SU-DHL-6 (cell line): Measurements from ENCODE around the gene HCAR3.

Source experiments
- EZH2phosphoT487 ChIP-seq: fragments of 200-600 bp; sonication (generic), shearing (Covaris generic); conservative IDR thresholded peaks from 2 replicates; pipeline ENCODE4 v1.6.1; 2018; ENCODE audit warnings: mild to moderate bottlenecking, antibody characterized with exemption, low read length, moderate library complexity, mixed read lengths
- TF ChIP-seq, protein P1 (sequence below): fragments of 200-600 bp; sonication (generic); IDR thresholded peaks from one replicate; pipeline ENCODE4 v1.5.1; 2017; ENCODE audit warnings: antibody characterized with exemption, mild to moderate bottlenecking, low read length, moderate library complexity; ENCODE audit not compliant: insufficient read depth, poor library complexity, severe bottlenecking

DNA sequence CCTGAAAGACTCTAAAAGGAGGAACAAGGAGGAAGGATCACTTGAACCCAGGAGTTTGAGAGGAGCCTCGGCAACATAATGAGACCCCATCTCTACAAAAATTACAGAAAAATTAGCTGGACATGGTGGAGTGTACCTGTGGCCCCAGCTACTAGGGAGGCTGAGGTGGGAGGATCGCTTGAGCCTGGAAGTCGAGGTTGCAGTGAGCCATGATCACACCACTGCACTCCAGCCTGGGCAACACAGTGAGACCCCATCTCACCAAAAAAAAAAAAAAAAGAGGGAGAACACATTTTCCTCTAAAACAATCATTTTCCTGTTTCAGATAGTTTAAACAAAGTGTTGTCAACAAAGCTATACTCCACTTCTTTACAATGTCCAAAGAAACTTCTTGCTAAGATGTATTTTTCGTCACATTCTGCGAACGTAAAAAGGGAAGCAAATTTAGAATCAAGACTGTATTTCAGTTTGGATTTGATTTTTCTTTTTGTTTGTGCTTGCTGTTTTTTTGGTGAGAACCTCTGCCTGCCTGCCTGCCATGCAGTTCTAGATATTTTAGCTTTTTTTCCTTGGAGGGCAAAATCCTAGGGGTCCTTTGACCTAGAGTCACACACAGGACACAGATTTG lies 9.0 kb upstream of the HCAR3 start:
- TF ChIP-seq, protein P1, sequence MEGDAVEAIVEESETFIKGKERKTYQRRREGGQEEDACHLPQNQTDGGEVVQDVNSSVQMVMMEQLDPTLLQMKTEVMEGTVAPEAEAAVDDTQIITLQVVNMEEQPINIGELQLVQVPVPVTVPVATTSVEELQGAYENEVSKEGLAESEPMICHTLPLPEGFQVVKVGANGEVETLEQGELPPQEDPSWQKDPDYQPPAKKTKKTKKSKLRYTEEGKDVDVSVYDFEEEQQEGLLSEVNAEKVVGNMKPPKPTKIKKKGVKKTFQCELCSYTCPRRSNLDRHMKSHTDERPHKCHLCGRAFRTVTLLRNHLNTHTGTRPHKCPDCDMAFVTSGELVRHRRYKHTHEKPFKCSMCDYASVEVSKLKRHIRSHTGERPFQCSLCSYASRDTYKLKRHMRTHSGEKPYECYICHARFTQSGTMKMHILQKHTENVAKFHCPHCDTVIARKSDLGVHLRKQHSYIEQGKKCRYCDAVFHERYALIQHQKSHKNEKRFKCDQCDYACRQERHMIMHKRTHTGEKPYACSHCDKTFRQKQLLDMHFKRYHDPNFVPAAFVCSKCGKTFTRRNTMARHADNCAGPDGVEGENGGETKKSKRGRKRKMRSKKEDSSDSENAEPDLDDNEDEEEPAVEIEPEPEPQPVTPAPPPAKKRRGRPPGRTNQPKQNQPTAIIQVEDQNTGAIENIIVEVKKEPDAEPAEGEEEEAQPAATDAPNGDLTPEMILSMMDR = no peak
- no peak for TF ChIP-seq EZH2phosphoT487
